ENCODE results near the gene C21orf58.

DNA sequence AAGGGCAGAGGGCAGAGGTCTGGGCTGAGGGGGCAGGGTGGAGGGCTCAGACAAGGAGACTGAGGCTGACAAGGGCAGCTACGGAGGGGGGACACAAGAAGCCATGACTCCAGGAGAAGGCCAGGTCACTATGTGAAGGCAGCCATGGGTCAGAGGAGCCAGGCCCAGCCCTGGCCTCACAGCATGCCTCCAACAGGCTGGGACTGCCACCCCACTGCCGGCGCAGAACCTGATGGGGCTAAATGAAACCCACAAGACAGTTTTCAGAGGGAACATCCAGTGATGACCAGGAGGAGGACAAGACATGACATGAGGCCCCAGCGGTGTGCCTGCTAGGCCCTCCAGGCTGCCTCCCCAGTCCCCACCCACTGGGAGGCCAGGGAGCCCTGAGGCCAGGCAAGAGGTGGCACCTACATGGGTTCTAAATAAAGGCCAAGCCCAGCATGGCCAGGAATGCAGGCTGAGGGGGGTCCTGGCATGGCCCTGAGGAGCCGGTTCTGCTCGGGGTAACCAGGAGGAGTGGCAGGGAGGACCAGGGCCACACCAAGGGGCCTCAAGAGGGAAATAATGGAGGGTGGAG is 67.8 kb downstream of the C21orf58 start:
- no peak for TF ChIP-seq TAF1 (IDR thresholded peaks at IDR 0.05; ENCODE audit: borderline replicate concordance, low read depth, low read length)
- TF ChIP-seq TEAD4 (IDR thresholded peaks at IDR 0.05; ENCODE audit: borderline replicate concordance, insufficient read depth), result no peak
- no peak for TF ChIP-seq POLR2AphosphoS5 (IDR thresholded peaks at IDR 0.05; ENCODE audit: low read depth, low read length)
- TF ChIP-seq, protein P1, sequence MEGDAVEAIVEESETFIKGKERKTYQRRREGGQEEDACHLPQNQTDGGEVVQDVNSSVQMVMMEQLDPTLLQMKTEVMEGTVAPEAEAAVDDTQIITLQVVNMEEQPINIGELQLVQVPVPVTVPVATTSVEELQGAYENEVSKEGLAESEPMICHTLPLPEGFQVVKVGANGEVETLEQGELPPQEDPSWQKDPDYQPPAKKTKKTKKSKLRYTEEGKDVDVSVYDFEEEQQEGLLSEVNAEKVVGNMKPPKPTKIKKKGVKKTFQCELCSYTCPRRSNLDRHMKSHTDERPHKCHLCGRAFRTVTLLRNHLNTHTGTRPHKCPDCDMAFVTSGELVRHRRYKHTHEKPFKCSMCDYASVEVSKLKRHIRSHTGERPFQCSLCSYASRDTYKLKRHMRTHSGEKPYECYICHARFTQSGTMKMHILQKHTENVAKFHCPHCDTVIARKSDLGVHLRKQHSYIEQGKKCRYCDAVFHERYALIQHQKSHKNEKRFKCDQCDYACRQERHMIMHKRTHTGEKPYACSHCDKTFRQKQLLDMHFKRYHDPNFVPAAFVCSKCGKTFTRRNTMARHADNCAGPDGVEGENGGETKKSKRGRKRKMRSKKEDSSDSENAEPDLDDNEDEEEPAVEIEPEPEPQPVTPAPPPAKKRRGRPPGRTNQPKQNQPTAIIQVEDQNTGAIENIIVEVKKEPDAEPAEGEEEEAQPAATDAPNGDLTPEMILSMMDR (IDR thresholded peaks at IDR 0.05), result no peak
- no peak for TF ChIP-seq SMC3 (IDR thresholded peaks at IDR 0.05; ENCODE audit: low read depth, low read length)
- TF ChIP-seq EZH2phosphoT487 (IDR thresholded peaks at IDR 0.05; ENCODE audit: borderline replicate concordance, low read depth), result no peak
- no peak for TF ChIP-seq RAD21 (IDR thresholded peaks at IDR 0.05; ENCODE audit: low read length)
- TF ChIP-seq, protein P2, sequence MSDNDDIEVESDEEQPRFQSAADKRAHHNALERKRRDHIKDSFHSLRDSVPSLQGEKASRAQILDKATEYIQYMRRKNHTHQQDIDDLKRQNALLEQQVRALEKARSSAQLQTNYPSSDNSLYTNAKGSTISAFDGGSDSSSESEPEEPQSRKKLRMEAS (IDR thresholded peaks at IDR 0.05; ENCODE audit: low read depth), result no peak
- no peak for TF ChIP-seq FOXM1 (IDR thresholded peaks at IDR 0.05; ENCODE audit: low read depth)
- TF ChIP-seq, protein P3, sequence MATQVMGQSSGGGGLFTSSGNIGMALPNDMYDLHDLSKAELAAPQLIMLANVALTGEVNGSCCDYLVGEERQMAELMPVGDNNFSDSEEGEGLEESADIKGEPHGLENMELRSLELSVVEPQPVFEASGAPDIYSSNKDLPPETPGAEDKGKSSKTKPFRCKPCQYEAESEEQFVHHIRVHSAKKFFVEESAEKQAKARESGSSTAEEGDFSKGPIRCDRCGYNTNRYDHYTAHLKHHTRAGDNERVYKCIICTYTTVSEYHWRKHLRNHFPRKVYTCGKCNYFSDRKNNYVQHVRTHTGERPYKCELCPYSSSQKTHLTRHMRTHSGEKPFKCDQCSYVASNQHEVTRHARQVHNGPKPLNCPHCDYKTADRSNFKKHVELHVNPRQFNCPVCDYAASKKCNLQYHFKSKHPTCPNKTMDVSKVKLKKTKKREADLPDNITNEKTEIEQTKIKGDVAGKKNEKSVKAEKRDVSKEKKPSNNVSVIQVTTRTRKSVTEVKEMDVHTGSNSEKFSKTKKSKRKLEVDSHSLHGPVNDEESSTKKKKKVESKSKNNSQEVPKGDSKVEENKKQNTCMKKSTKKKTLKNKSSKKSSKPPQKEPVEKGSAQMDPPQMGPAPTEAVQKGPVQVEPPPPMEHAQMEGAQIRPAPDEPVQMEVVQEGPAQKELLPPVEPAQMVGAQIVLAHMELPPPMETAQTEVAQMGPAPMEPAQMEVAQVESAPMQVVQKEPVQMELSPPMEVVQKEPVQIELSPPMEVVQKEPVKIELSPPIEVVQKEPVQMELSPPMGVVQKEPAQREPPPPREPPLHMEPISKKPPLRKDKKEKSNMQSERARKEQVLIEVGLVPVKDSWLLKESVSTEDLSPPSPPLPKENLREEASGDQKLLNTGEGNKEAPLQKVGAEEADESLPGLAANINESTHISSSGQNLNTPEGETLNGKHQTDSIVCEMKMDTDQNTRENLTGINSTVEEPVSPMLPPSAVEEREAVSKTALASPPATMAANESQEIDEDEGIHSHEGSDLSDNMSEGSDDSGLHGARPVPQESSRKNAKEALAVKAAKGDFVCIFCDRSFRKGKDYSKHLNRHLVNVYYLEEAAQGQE (IDR thresholded peaks at IDR 0.05; ENCODE audit: low read depth, low read length), result no peak
- TF ChIP-seq, protein P4, sequence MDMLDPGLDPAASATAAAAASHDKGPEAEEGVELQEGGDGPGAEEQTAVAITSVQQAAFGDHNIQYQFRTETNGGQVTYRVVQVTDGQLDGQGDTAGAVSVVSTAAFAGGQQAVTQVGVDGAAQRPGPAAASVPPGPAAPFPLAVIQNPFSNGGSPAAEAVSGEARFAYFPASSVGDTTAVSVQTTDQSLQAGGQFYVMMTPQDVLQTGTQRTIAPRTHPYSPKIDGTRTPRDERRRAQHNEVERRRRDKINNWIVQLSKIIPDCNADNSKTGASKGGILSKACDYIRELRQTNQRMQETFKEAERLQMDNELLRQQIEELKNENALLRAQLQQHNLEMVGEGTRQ (IDR thresholded peaks at IDR 0.05; ENCODE audit: borderline replicate concordance, low read depth, low read length), result no peak
